Caco-2 (cell line): Measurements from ENCODE around the gene LIN28B. TPM values are rescaled to one million over a fixed set of nuclear protein-coding genes. Genes with fewer than 3 reads are reported as not detected.

Experiments used
- BruUV-seq: library from RNA; stranded (reverse); fragments of 400-500 nt; replicated peaks from 2 replicates; lab custom pipeline; 2021; lab: Mats Ljungman, UMichigan
- CTCF ChIA-PET: fragments of 300-600 bp; sonication (Branson Sonifier 250); formaldehyde crosslinking; loops from one replicate; lab custom pipeline; 2022; ENCODE audit warnings: antibody characterized with exemption; lab: Charles Lee
- POLR2A ChIA-PET: fragments of 300-600 bp; sonication (Branson Sonifier 250); formaldehyde crosslinking; loops from one replicate; lab custom pipeline; 2022; ENCODE audit warnings: antibody characterized with exemption; lab: Charles Lee
- DNase-seq, 2 experiments: peaks; one replicate each; pipeline versions ENCODE4 v3.0.0 to v3.0.0-alpha.2; 2020 to 2022
- H3K27me3 ChIP-seq: replicated peaks from 2 replicates; pipeline ENCODE4 v1.6.0; 2011; ENCODE audit warnings: low read length; ENCODE audit not compliant: control insufficient read depth, insufficient read depth
- H3K36me3 ChIP-seq: 2 replicates; pipeline ENCODE4 v1.5.1; 2011; ENCODE audit warnings: low read length; ENCODE audit not compliant: control insufficient read depth, insufficient read depth
- H3K4me1 ChIP-seq: fragments of 250-450 bp; sonication (Bioruptor Pico); 2 replicates; pipeline ENCODE4 v1.5.1; 2020; ENCODE audit warnings: mild to moderate bottlenecking
- H3K4me3 ChIP-seq: 2 replicates; pipeline ENCODE4 v1.5.1; 2011; ENCODE audit warnings: low read depth, mild to moderate bottlenecking, control low read depth, low read length
- H3K9me3 ChIP-seq: fragments of 250-450 bp; sonication (Bioruptor Pico); 2 replicates; pipeline ENCODE4 v1.5.1; 2020; ENCODE audit warnings: mild to moderate bottlenecking, moderate library complexity
- H3K27ac Mint-ChIP-seq: one replicate; pipeline ENCODE4 v1.8.0; 2022; ENCODE audit warnings: mixed read lengths; ENCODE audit not compliant: unreplicated experiment
- H3K27me3 Mint-ChIP-seq: one replicate; pipeline ENCODE4 v1.8.0; 2022; ENCODE audit warnings: mixed read lengths; ENCODE audit not compliant: insufficient read depth, unreplicated experiment
- H3K36me3 Mint-ChIP-seq: one replicate; pipeline ENCODE4 v1.8.0; 2022; ENCODE audit warnings: mild to moderate bottlenecking, mixed read lengths; ENCODE audit not compliant: insufficient read depth, unreplicated experiment
- H3K4me1 Mint-ChIP-seq: one replicate; pipeline ENCODE4 v1.8.0; 2022; ENCODE audit warnings: low read depth, mixed read lengths; ENCODE audit not compliant: unreplicated experiment
- H3K4me3 Mint-ChIP-seq: one replicate; pipeline ENCODE4 v1.8.0; 2022; ENCODE audit warnings: mild to moderate bottlenecking, moderate library complexity, mixed read lengths; ENCODE audit not compliant: unreplicated experiment
- H3K9me3 Mint-ChIP-seq: one replicate; pipeline ENCODE4 v1.8.0; 2022; ENCODE audit warnings: mixed read lengths; ENCODE audit not compliant: unreplicated experiment
- CTCF ChIP-seq, 2 experiments: fragments of 200-600 bp in 1 of 2; IDR thresholded peaks; 1 replicate in 1 of 2; 2 replicates in 1 of 2; pipeline versions ENCODE4 v1.5.1 to v1.8.0; 2011 to 2022; ENCODE audit warnings: antibody characterized with exemption in 1 of 2, control low read depth in 1 of 2, inconsistent platforms in 1 of 2, low read depth in 1 of 2, low read length in 1 of 2, mild to moderate bottlenecking in 1 of 2, moderate library complexity in 1 of 2; ENCODE audit not compliant: insufficient read depth in 1 of 2, severe bottlenecking in 1 of 2, unreplicated experiment in 1 of 2
- intact Hi-C: fragments of 100-400 bp; cut with micrococcal nuclease; formaldehyde crosslinking; loops from one replicate; pipeline ENCODE4 v1.10.0; 2022; ENCODE audit not compliant: unreplicated experiment
- total RNA-seq: library from RNA; stranded (reverse); gene quantifications from 2 replicates; pipeline ENCODE4 v1.2.3, GENCODE V29; 2022

Gene LIN28B
- total RNA-seq, 1 experiment from 2014 or later = 6.6 TPM

- no peak overlapping the region for H3K4me3 ChIP-seq
- no peaks in the 10 kb centered on the region for H3K36me3 ChIP-seq
- Mint-ChIP-seq H3K27ac (no peak overlapping the region), H3K27me3 (no peaks in the 10 kb centered on the region), H3K4me3 (no peak overlapping the region), H3K36me3 (no peaks in the 10 kb centered on the region), H3K9me3 (no peaks in the 10 kb centered on the region), H3K4me1 (peaks cover 5% of the 10 kb centered on the region)
- H3K27me3 ChIP-seq = no peaks in the 10 kb centered on the region
- 0 out of 2 replicates have a peak, but pooled peaks cover 5% of the 10 kb centered on the region for H3K4me1 ChIP-seq
- POLR2A ChIA-PET = no interaction called here
- no TSS peak for BruUV-seq
- intact Hi-C loops = no loop called here
- DNase-seq = no peak
- H3K9me3 ChIP-seq = no peaks in the 10 kb centered on the region
- TF ChIP-seq CTCF (IDR thresholded peaks at IDR 0.05; ENCODE audit: insufficient read depth in 1 of 2, low read depth in 1 of 2, low read length in 1 of 2, severe bottlenecking in 1 of 2, unreplicated experiment in 1 of 2) = no peak
- CTCF ChIA-PET = no interaction called here
These were observed 145.3 kb downstream of the LIN28B start for GRCh38 chr6:105102186-105102585.

- CTCF ChIA-PET = no interaction called here
- no peaks in the 10 kb centered on the region for H3K9me3 Mint-ChIP-seq
- no peaks in the 10 kb centered on the region for H3K9me3 ChIP-seq
- no TSS peak for BruUV-seq
- H3K27me3 ChIP-seq = no peaks in the 10 kb centered on the region
- no peak overlapping the region for H3K27ac Mint-ChIP-seq
- H3K4me1 Mint-ChIP-seq = peaks cover 20% of the 10 kb centered on the region
- POLR2A ChIA-PET = no interaction called here
- intact Hi-C loops = no loop called here
- no peak for TF ChIP-seq CTCF (IDR thresholded peaks at IDR 0.05; ENCODE audit: insufficient read depth in 1 of 2, low read depth in 1 of 2, low read length in 1 of 2, severe bottlenecking in 1 of 2, unreplicated experiment in 1 of 2)
- H3K4me3 Mint-ChIP-seq = no peak overlapping the region
- 0 out of 2 replicates have a peak, but pooled peaks cover 7% of the 10 kb centered on the region for H3K4me1 ChIP-seq
- peaks cover 4% of the 10 kb centered on the region for H3K36me3 Mint-ChIP-seq
- H3K4me3 ChIP-seq = no peak overlapping the region
- no peaks in the 10 kb centered on the region for H3K27me3 Mint-ChIP-seq
- no peak for DNase-seq
- no peaks in the 10 kb centered on the region for H3K36me3 ChIP-seq
These were observed 148.2 kb downstream of the LIN28B start for GRCh38 chr6:105105094-105105493.

- H3K36me3 Mint-ChIP-seq = peaks cover 4% of the 10 kb centered on the region
- Histone ChIP-seq H3K27me3 (no peaks in the 10 kb centered on the region), H3K4me1 (0 out of 2 replicates have a peak, but pooled peaks cover 7% of the 10 kb centered on the region), H3K4me3 (no peak overlapping the region), H3K9me3 (no peaks in the 10 kb centered on the region), H3K36me3 (no peaks in the 10 kb centered on the region)
- no peak for TF ChIP-seq CTCF (IDR thresholded peaks at IDR 0.05; ENCODE audit: insufficient read depth in 1 of 2, low read depth in 1 of 2, low read length in 1 of 2, severe bottlenecking in 1 of 2, unreplicated experiment in 1 of 2)
- H3K4me3 Mint-ChIP-seq = no peak overlapping the region
- POLR2A ChIA-PET = no interaction called here
- BruUV-seq = no TSS peak
- H3K9me3 Mint-ChIP-seq = no peaks in the 10 kb centered on the region
- CTCF ChIA-PET = no interaction called here
- H3K4me1 Mint-ChIP-seq = peaks cover 20% of the 10 kb centered on the region
- no peaks in the 10 kb centered on the region for H3K27me3 Mint-ChIP-seq
- DNase-seq = no peak
- no peak overlapping the region for H3K27ac Mint-ChIP-seq
- intact Hi-C loops = no loop called here
These were observed 149.4 kb downstream of the LIN28B start for GRCh38 chr6:105106260-105106659.
